GM21619 (cell line): ENCODE measurements around the gene DSCAM.
"Not testable (repeated sequence)": the region's sequence is repeated elsewhere in the genome, so short reads cannot be mapped to it uniquely, and the experiment has no call there.

Experiments
- ATAC-seq: cut with Tn5 transposase; IDR thresholded peaks from one replicate; pipeline ENCODE4 v1.9.1; 2021; ENCODE audit not compliant: unreplicated experiment

The DSCAM gene

DNA sequence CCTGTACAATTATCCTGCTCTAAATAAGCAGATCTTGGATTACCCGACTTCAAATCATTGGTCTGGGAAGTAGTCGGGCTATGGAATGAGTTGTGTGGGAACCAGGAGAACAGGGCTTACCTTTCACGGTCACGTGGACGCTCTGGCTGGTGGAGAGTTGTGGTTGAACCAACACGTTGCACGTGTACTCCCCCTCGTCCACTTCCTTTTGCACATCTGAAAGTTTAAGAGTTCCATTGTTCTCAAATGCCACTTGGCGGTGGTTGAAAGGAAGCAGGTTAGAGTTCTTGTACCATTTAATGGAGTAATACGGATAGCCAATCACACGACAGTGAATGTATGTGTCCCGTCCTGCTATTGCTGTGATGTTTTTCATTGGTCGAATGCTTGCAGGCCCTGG is 509.0 kb downstream of the DSCAM start:
- no peak for ATAC-seq

DNA sequence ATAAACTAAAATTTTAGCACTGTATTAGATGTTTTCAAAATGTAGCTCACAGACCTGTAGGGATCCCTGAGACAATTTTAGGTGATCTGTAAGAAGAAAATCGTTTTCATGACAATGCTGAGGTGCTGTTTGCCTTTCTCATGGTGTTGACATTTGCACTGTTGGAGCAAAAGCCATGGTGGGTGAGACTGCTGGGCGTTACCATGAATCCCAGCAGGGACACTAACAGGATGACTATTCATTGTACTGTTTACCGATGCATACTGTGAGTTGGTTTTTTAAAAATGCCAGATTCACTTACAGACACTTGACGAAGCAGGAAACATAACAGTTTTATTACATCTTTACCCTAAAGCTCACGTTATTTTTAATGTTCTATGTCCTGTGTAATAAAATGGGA is 511.3 kb downstream of the DSCAM start:
- no peak for ATAC-seq

- no peak for ATAC-seq
Measured at GRCh38 chr21:40334159-40334558, 512.8 kb downstream of the DSCAM start.

DNA sequence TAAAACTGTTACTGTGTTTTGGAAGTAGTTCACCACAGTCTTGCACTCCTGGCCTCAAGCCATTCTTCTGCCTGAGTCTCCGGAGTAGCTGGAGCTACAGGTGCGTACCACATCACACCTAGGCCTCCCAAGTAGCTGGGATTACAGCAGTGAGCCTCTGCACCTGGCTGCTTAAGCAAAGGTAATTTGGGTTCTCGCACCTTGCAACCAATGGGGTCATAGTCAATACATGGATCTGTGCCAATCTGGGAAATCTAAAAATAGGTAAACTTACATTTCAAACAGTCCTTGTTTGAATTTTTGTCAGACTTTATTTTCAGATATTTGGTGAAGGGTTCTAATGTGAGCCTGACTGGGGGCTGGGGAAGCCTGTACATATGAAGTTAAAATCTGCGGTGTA is 513.2 kb downstream of the DSCAM start:
- ATAC-seq, result no peak

DNA sequence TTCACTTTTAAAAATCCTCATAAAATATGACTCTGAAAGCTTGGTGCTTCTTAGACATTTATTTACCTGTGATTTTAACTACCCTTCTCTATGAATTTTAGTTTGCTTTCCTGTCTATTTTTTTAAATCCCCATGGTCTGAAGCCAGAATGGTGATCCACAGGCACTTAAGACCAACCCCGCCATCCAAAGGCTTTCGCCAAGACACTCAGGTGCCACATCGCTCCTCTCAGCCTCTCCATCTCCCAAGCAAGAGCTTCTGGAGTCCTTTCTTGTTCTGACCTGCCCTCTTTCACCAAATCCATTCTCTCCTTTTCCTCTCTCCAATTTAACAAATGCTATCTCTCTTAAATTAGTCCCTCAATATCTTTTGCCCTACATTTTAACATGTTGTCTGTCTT is 515.2 kb downstream of the DSCAM start:
- ATAC-seq, result no peak

DNA sequence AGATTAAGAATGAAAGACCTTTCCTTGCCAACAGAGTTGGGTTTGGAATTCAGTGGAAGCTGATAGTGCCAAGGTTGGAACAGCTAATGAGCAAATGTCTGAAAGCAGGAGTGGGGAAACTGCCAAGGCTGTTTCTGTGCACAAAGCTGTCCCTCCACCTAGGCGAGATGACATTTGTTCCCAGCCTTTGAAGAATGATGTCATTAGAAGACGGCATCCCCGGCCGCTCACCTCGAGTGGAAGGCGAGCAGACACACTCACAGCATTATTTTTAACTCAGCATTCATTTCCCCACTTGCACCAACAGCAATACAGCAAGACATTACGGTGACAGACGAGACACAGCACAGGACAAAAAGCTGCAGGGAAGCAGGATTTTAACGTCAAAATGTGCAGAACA is 515.8 kb downstream of the DSCAM start:
- ATAC-seq, result no peak

- ATAC-seq, result no peak
Measured at GRCh38 chr21:40324389-40324788, 522.6 kb downstream of the DSCAM start.

DNA sequence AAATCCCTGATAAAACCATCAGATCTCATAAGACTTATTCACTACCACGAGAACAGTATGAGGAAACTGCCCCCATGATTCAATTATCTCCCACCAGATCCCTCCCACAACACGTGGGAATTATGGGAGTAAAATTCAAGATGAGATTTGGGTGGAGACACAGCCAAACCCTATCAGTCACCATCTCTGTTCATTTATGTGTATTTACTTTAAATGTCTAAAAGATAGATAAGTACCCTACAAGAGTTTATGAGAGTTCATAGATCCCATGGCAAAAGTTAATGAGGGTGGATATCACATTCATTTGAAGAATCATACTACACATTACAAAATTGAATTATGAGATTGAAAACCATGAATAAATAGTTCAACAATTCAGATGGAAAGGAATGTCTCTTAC is 526.2 kb downstream of the DSCAM start:
- ATAC-seq, result not testable (repeated sequence)

- no peak for ATAC-seq
Measured at GRCh38 chr21:40318371-40318770, 528.6 kb downstream of the DSCAM start.

DNA sequence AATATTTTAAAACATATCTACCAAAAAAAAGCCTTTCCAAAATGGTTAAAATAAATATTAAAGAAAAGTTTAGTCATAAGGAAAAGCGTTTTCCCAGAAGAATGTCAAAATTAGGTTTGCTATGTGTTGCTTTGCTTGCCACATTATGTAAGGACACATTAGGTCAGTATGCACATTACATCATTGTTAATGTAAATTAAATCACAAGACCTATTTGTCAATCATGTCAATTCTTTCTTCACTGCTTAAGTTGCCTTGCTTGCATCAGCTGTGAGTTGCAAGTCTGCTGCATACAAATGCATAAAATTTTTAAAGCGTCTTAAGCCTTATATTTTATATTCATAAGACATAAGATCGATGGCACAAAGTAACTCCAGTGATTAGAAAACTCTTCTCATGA is 530.9 kb downstream of the DSCAM start:
- no peak for ATAC-seq

DNA sequence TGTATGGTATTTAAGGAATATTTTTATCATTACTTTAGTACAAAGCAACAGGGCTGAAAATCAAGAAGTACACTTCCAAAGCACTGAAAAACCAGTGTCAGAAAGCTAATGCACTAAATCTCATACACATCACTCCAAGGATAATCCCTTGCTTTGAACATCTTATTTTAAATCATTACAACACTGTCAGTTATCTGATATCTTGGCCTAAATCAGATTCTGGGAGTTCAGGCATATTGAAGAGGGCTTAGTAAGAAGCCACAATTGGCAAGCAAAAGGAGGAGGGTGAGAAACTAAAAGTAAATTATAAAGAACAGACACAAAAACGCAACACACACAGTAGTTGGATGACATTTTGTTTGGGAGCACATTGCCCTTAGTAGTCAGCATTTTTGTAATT is 531.3 kb downstream of the DSCAM start:
- no peak for ATAC-seq

DNA sequence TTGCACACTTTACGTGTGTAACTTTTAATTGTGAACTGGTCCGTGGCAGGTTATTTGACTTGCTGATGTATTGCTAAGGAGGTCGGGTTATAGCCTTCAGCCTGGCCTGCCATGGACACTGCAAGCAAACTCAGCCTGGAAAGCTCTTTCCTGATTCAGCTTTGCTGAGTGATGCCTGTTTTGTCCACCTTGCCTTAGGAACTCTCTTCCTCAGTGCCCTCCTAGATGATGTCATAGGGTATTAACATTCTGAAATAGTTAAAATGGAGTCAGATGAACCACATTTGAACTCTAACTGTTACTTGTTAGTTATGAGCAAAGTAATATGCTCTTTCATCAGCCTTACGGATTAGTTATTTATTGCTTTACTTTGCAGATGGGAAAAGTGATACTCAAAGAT is 533.7 kb downstream of the DSCAM start:
- no peak for ATAC-seq

- ATAC-seq, result no peak
Measured at GRCh38 chr21:40300300-40300699, 546.7 kb downstream of the DSCAM start.

DNA sequence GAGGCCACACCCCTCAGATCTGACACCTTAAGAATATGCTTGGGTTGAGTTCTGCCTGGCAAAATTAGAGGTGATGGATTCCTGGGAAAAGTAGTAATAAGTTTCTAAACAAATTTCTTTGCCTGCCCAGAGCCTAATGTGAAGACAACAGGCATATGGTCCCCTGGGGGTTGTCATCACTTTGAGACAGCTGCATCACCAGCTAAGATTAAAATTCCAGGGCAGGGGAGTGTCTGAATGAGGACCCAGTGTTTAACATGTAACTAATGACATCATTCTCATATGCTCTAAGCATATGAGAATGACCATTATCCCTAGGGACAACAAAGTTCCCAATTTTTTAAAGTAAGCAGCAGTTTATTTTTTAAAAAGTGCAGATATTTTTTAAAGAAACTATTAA is 547.5 kb downstream of the DSCAM start:
- no peak for ATAC-seq

DNA sequence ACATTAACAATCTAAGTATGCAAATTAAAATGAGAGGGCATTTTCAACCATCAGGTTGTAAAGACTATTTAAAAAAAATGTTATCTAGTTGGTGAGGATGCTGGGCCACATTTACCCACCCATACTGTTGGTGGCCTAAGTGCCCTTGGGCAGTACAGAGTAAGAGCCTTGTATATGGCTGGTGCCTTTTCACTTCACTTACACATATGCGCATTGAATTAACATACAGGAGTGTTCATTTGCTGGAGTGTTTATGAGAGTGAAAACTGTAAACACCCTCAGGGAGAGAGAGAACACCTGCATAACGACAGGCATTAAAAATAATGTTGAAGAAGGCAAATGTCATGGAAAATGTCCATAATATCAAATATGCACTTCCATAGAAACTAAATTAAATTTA is 552.6 kb downstream of the DSCAM start:
- no peak for ATAC-seq

DNA sequence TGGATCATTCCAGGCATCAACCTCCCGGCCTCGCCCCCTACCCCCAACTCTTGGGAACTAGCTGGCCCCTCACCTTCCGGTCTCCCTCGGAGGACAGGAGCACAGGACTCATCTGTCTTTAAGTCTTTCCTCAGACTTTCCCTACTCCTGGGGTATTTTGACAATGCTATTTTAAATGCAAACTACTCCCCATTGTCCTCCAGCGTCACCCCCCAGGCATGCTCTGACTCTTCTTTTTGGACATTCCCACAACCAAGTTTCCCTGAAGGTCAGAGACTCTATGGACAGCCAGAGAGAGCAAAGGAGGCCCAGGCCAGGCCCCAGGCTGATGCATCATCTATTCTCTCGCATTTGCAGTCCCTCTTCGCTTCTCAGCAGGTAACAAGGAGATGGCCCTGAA is 555.4 kb downstream of the DSCAM start:
- no peak for ATAC-seq

DNA sequence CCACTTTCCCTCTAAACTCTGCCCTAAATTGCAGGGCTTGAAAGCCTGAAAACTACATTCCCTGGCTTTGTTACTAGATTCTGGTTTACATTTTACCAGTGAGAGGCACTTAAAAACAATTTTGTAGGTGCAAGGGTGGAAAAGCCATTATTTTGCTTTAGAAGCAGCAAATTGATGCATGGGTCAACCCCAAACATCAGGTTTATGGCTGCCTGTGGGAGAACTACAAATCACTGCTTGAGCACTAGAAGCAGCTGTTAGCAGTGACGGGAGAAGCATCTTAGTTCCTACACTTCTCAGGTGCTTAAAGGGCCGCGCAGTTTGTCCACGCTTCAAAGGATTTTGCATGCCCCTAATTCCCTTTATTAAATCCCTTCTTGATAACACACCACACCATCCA is 562.5 kb downstream of the DSCAM start:
- ATAC-seq, result no peak

GRCh38 chr21:40282912-40283886 is 563.8 kb downstream of the DSCAM start:
- ATAC-seq, result no peak

GRCh38 chr21:40278345-40278744 is 568.6 kb downstream of the DSCAM start:
- ATAC-seq, result no peak

DNA sequence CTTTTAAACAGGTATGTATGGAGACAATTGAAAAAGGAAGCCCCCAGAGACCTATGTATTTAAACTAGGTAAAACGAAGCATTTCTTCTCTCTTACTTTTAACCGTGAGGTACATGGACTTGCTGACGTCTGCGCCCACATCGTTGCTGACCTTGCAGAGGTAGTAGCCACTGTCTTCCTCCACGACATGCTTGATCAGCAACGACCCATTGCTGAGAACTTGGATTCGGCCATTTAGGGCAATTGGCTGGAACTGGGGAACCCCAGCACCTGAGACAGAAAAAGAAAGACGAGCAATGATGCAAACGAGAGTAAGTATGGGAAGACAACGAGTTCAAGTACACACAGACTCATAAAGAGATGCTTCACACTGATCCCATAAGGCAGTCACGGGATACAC is 571.0 kb downstream of the DSCAM start:
- no peak for ATAC-seq

DNA sequence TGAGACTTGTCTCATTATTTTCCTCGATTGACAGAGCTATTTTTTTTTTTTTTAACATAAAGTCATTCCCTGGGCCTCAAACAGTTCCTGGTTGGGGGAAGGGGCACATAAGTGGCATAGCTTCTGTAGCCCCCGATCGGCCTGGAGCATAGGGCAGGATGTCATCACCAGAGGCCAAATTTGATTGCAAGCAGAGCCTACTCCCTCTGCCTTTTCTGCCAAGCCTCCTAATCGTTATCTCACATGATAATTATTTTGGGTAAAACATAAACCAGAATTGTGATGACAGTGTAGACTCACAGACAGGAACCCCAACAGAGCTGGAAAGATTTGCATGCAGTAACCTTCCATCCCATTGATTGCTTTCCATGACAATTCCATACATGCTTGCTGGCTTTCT is 574.9 kb downstream of the DSCAM start:
- ATAC-seq, result no peak

DNA sequence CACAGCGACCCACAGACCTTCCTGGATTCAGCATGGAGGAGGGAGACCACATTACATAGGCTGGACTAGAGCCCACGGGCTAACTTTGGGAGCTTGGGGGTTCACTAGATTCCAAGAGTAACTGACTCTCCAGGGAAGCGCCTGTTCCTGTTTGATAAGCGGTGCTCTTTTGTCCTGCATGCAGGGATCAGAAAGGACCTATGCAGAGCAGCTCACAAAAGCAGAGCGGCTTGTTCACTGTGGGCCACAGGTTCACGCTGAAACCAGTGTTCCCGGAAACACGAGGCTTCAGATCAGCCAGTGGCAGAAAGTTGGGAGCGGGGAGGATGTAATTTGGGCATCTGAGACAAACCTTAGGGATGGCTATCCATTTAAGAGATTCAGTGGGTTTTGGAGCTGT is 575.8 kb downstream of the DSCAM start:
- ATAC-seq, result no peak

- ATAC-seq, result no peak
Measured at GRCh38 chr21:40270047-40270446, 576.9 kb downstream of the DSCAM start.
